Smooth muscle cell (in vitro differentiated cells): Measurements from ENCODE around the gene SLC1A6. TPM values are rescaled to one million over a fixed set of nuclear protein-coding genes. Genes with fewer than 3 reads are reported as not detected.

Experiments used
- DNase-seq: peaks from one replicate; lab custom pipeline; 2025; ENCODE audit not compliant: unreplicated experiment; lab: John Stamatoyannopoulos, UW
- H2AFZ ChIP-seq: fragments of 200-600 bp; sonication (generic); 2 replicates; pipeline ENCODE4 v1.6.0; 2016; ENCODE audit warnings: antibody characterized with exemption, low read depth, mild to moderate bottlenecking
- H3F3A ChIP-seq: fragments of 200-600 bp; sonication (generic); 2 replicates; pipeline ENCODE4 v1.6.0; 2017; ENCODE audit warnings: antibody characterized with exemption, low read depth
- H3K27ac ChIP-seq: fragments of 200-600 bp; sonication (generic); 2 replicates; pipeline ENCODE4 v1.5.1; 2016; ENCODE audit warnings: low read depth, mild to moderate bottlenecking
- H3K27me3 ChIP-seq: fragments of 200-600 bp; sonication (generic); 2 replicates; pipeline ENCODE4 v1.6.1; 2016; ENCODE audit warnings: low read depth, mild to moderate bottlenecking
- H3K36me3 ChIP-seq: fragments of 200-600 bp; sonication (generic); 2 replicates; pipeline ENCODE4 v1.5.1; 2016; ENCODE audit warnings: low read depth
- H3K4me1 ChIP-seq: fragments of 200-600 bp; sonication (generic); 2 replicates; pipeline ENCODE4 v1.5.1; 2016; ENCODE audit warnings: low read depth
- H3K4me2 ChIP-seq: fragments of 200-600 bp; sonication (generic); 2 replicates; pipeline ENCODE4 v1.6.0; 2016; ENCODE audit warnings: mild to moderate bottlenecking
- H3K4me3 ChIP-seq: fragments of 200-600 bp; sonication (generic); 2 replicates; pipeline ENCODE4 v1.5.1; 2016; ENCODE audit warnings: mild to moderate bottlenecking
- H3K79me2 ChIP-seq: fragments of 200-600 bp; sonication (generic); 2 replicates; pipeline ENCODE4 v1.6.0; 2016; ENCODE audit warnings: low read depth, mild to moderate bottlenecking
- H3K9ac ChIP-seq: fragments of 200-600 bp; sonication (generic); 2 replicates; pipeline ENCODE4 v1.6.0; 2016; ENCODE audit warnings: low read depth
- H3K9me3 ChIP-seq: fragments of 200-600 bp; sonication (generic); replicated peaks from 2 replicates; pipeline ENCODE4 v1.5.1; 2016; ENCODE audit warnings: low read depth
- H4K20me1 ChIP-seq: fragments of 200-600 bp; sonication (generic); 2 replicates; pipeline ENCODE4 v1.6.0; 2016; ENCODE audit warnings: low read depth
- CTCF ChIP-seq: fragments of 200-600 bp; sonication (generic); IDR thresholded peaks from 2 replicates; pipeline ENCODE4 v1.5.1; 2017; ENCODE audit warnings: borderline replicate concordance, mild to moderate bottlenecking, antibody characterized with exemption; ENCODE audit not compliant: insufficient read depth, poor library complexity, severe bottlenecking
- whole genome bisulfite sequencing: methylation state at CpG from one replicate; pipeline ENCODE4 v1.1.7; 2016; ENCODE audit warnings: low lambda C conversion rate; 5-methylcytosine and 5-hydroxymethylcytosine counted together
- polyA plus RNA-seq: library from polyadenylated mRNA; unstranded; fragments of >200 nt; fragmentation: Nextera tagmentation; extraction: Ambion mirVana; gene quantifications from 2 replicates; pipeline ENCODE4 v1.2.1, GENCODE V29; 2016
- total RNA-seq: library from RNA; depleted of rRNA; stranded (reverse); fragments of >200 nt; gene quantifications from 2 replicates; pipeline ENCODE4 v1.2.3, GENCODE V29; 2014

The SLC1A6 gene
- total and polyA plus RNA-seq, 2 experiments from 2014 or later = 2.4 to 20.9 TPM

DNA sequence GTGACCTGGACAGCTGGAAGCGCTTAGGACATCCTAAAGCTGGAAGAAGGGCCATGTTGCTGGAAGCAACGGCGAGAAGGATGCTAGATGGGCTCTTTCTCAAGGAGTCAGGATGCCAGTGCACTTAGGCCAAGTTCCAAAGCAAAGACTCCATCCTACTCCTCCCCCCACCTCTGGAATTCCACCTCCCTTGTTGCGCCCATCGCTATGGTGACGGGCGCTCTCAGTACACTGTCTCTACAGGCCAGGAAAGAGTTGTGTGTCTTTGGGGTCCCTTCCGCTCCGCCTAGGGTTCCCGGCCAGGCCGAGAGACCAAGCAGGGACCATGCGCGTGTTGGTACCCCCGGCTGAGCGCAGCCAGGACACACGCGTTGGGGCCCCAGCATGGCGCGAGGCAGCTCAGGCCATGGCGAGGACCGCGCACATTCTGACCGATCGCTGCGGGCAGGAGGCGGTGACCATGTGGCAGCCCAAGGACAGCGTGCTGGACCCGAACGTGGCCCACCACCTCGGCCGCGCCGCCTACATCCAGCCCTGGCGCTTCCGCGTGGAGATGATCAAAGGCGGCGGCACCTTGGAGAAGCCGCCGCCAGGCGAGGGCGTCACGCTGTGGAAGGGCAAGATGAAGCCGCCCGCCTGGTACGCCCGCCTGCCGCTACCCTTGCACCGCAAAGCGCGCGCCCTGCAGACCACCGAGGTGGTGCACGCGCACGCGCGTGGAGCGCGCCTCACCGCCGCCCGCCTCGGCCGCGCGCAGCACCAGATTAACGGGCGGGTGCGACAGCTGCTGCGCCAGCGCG lies 31.0 kb upstream of the SLC1A6 start:
- DNase-seq = no peak
- Histone ChIP-seq H3K27me3 (peaks cover 40% of the 10 kb centered on the region), H3K4me3 (no peak overlapping the region), H4K20me1 (no peaks in the 10 kb centered on the region), H3K4me1 (no peaks in the 10 kb centered on the region), H3K9ac (no peak overlapping the region), H3F3A (no peaks in the 10 kb centered on the region), H3K27ac (no peak overlapping the region), H2AFZ (no peak overlapping the region), H3K9me3 (no peaks in the 10 kb centered on the region), H3K4me2 (no peak overlapping the region), H3K79me2 (no peaks in the 10 kb centered on the region), H3K36me3 (no peaks in the 10 kb centered on the region)
- WGBS = 16% methylated on average over 73 of the region's 73 CpGs
- TF ChIP-seq CTCF = no peak

DNA sequence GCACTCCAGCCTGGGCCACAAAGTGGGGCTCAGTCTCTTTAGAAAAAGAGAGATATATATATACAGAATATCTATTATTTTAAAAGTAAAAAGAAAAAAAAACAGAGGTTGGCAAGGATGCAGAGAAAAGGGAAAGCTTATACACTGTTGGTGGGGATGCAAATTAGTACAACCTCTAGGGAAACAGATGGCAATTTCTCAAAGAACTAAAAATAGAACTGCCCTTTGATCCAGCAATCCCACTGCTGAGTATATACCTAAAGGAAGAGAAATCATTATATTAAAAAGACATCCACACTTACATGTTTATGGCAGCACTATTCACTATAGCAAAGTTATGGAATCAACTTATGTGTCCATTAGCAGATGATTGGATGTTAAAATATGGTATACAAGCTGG lies 28.6 kb upstream of the SLC1A6 start:
- Histone ChIP-seq H4K20me1 (no peaks in the 10 kb centered on the region), H2AFZ (no peak overlapping the region), H3K79me2 (no peaks in the 10 kb centered on the region), H3F3A (no peaks in the 10 kb centered on the region), H3K27me3 (peaks cover 37% of the 10 kb centered on the region), H3K9me3 (no peaks in the 10 kb centered on the region), H3K9ac (no peak overlapping the region), H3K4me1 (no peaks in the 10 kb centered on the region), H3K27ac (no peak overlapping the region), H3K4me2 (no peak overlapping the region), H3K36me3 (no peaks in the 10 kb centered on the region), H3K4me3 (no peak overlapping the region)
- no peak for TF ChIP-seq CTCF
- no peak for DNase-seq

- Histone ChIP-seq H3K27ac (no peak overlapping the region), H3K9ac (no peak overlapping the region), H3K79me2 (no peaks in the 10 kb centered on the region), H3K4me1 (no peaks in the 10 kb centered on the region), H2AFZ (no peak overlapping the region), H3F3A (no peaks in the 10 kb centered on the region), H3K4me2 (no peak overlapping the region), H4K20me1 (no peaks in the 10 kb centered on the region), H3K4me3 (no peak overlapping the region), H3K27me3 (no peaks in the 10 kb centered on the region), H3K9me3 (no peaks in the 10 kb centered on the region), H3K36me3 (no peaks in the 10 kb centered on the region)
- no peak for DNase-seq
- no peak for TF ChIP-seq CTCF
- 71% methylated on average over 1 of the region's 1 CpG for WGBS
Measured at GRCh38 chr19:14997981-14998380, 18.3 kb upstream of the SLC1A6 start.

- Histone ChIP-seq H3K27ac (no peak overlapping the region), H3K4me2 (no peak overlapping the region), H3K36me3 (no peaks in the 10 kb centered on the region), H3K4me1 (no peaks in the 10 kb centered on the region), H3K27me3 (no peaks in the 10 kb centered on the region), H3F3A (no peaks in the 10 kb centered on the region), H2AFZ (no peak overlapping the region), H4K20me1 (no peaks in the 10 kb centered on the region), H3K9me3 (no peaks in the 10 kb centered on the region), H3K79me2 (no peaks in the 10 kb centered on the region), H3K4me3 (no peak overlapping the region), H3K9ac (no peak overlapping the region)
- no peak for TF ChIP-seq CTCF
- no peak for DNase-seq
- 71% methylated on average over 11 of the region's 11 CpGs for WGBS
Measured at GRCh38 chr19:14992780-14993179, 13.1 kb upstream of the SLC1A6 start.
